IMR-90 (cell line): ENCODE measurements around the gene ZNHIT1. TPM values are rescaled to one million over a fixed set of nuclear protein-coding genes. Genes with fewer than 3 reads are reported as not detected.

Experiments
- ATAC-seq: fragments of 200-7000 bp; cut with Tn5 transposase; 2 replicates; pipeline ENCODE4 v1.9.1; 2020; ENCODE audit warnings: low read depth, mild to moderate bottlenecking, moderate library complexity
- BruUV-seq: library from RNA; stranded (reverse); fragments of 400-500 nt; replicated peaks from 2 replicates; lab custom pipeline; 2021; lab: Mats Ljungman, UMichigan
- CTCF ChIA-PET: fragments of 300-600 bp; formaldehyde crosslinking; extraction: SDS; loops from one replicate; lab custom pipeline; 2021; ENCODE audit warnings: antibody characterized with exemption; lab: Yijun Ruan, JAX
- POLR2A ChIA-PET: fragments of 300-600 bp; sonication (Branson Sonifier 250); formaldehyde crosslinking; loops from one replicate; lab custom pipeline; 2022; ENCODE audit warnings: antibody characterized with exemption; ENCODE audit not compliant: unreplicated experiment; lab: Charles Lee
- DNase-seq: peaks from one replicate; pipeline ENCODE4 v3.0.0; 2013
- H2AFZ ChIP-seq: replicated peaks from 2 replicates; pipeline ENCODE3; 2013; ENCODE audit warnings: low read length, mild to moderate bottlenecking; ENCODE audit not compliant: poor library complexity
- H2AK5ac ChIP-seq: 2 replicates; pipeline ENCODE4 v1.6.1; 2013; ENCODE audit warnings: low read depth, low read length, inconsistent platforms
- H2AK9ac ChIP-seq: replicated peaks from 2 replicates; pipeline ENCODE3; 2013; ENCODE audit warnings: mild to moderate bottlenecking, low read depth, low read length, moderate library complexity; ENCODE audit not compliant: poor library complexity
- H2BK120ac ChIP-seq: 2 replicates; pipeline ENCODE4 v1.6.1; 2013; ENCODE audit warnings: low read depth, low read length, inconsistent platforms
- H2BK15ac ChIP-seq: 3 replicates; pipeline ENCODE4 v1.6.1; 2013; ENCODE audit warnings: low read depth, low read length, inconsistent platforms
- H2BK20ac ChIP-seq: 2 replicates; pipeline ENCODE4 v1.6.1; 2013; ENCODE audit warnings: low read depth, mild to moderate bottlenecking, inconsistent platforms, low read length, moderate library complexity
- H2BK5ac ChIP-seq: 2 replicates; pipeline ENCODE4 v1.6.1; 2013; ENCODE audit warnings: mild to moderate bottlenecking, low read depth, low read length, inconsistent platforms; ENCODE audit not compliant: poor library complexity, severe bottlenecking
- H3K14ac ChIP-seq: replicated peaks from 2 replicates; pipeline ENCODE4 v1.6.1; 2013; ENCODE audit warnings: low read depth, low read length, inconsistent platforms
- H3K18ac ChIP-seq: 2 replicates; pipeline ENCODE4 v1.6.1; 2013; ENCODE audit warnings: low read depth, low read length, control low read depth
- H3K23ac ChIP-seq: 2 replicates; pipeline ENCODE4 v1.6.1; 2013; ENCODE audit warnings: low read depth, low read length, inconsistent platforms
- H3K27ac ChIP-seq: 2 replicates; pipeline ENCODE4 v1.5.1; 2013; ENCODE audit warnings: mild to moderate bottlenecking, control low read depth, low read length; ENCODE audit not compliant: insufficient read depth
- H3K27me3 ChIP-seq: 2 replicates; pipeline ENCODE4 v1.6.1; 2013; ENCODE audit warnings: low read length; ENCODE audit not compliant: control insufficient read depth, insufficient read depth
- H3K36me3 ChIP-seq: 2 replicates; pipeline ENCODE4 v1.6.1; 2013; ENCODE audit warnings: low read length, mixed read lengths; ENCODE audit not compliant: control insufficient read depth, insufficient read depth
- H3K4ac ChIP-seq: 2 replicates; pipeline ENCODE4 v1.6.1; 2013; ENCODE audit warnings: low read depth, low read length, inconsistent platforms
- H3K4me1 ChIP-seq: 2 replicates; pipeline ENCODE4 v1.6.1; 2013; ENCODE audit warnings: low read length, mixed read lengths; ENCODE audit not compliant: control insufficient read depth, insufficient read depth
- H3K4me2 ChIP-seq: 2 replicates; pipeline ENCODE4 v1.6.1; 2013; ENCODE audit warnings: low read depth, mild to moderate bottlenecking, control low read depth, low read length, moderate library complexity
- H3K4me3 ChIP-seq: 2 replicates; pipeline ENCODE4 v1.5.1; 2013; ENCODE audit warnings: low read depth, mild to moderate bottlenecking, control low read depth, low read length, moderate library complexity; ENCODE audit not compliant: insufficient read depth
- H3K56ac ChIP-seq: 2 replicates; pipeline ENCODE4 v1.6.1; 2013; ENCODE audit warnings: low read length, inconsistent platforms; ENCODE audit not compliant: insufficient read depth; ENCODE audit errors: extremely low read depth
- H3K79me1 ChIP-seq, 2 experiments: 2 replicates each; pipeline ENCODE4 v1.6.1; 2013; ENCODE audit warnings: low read length in 2 of 2, inconsistent platforms in 1 of 2, low read depth in 1 of 2
- H3K9ac ChIP-seq: 2 replicates; pipeline ENCODE4 v1.6.1; 2013; ENCODE audit warnings: low read depth, low read length, control low read depth
- H3K9me1 ChIP-seq: 2 replicates; pipeline ENCODE4 v1.6.1; 2013; ENCODE audit warnings: low read length, inconsistent platforms; ENCODE audit not compliant: insufficient read depth
- H3K9me3 ChIP-seq: 2 replicates; pipeline ENCODE4 v1.6.1; 2013; ENCODE audit warnings: low read length; ENCODE audit not compliant: control insufficient read depth, insufficient read depth
- H4K20me1 ChIP-seq: 2 replicates; pipeline ENCODE4 v1.6.1; 2013; ENCODE audit warnings: low read length, inconsistent platforms; ENCODE audit not compliant: insufficient read depth
- H4K5ac ChIP-seq: 2 replicates; pipeline ENCODE4 v1.6.1; 2013; ENCODE audit warnings: mild to moderate bottlenecking, low read depth, low read length, control low read depth
- H4K8ac ChIP-seq, 2 experiments: 2 replicates each; pipeline ENCODE4 v1.6.1; 2013; ENCODE audit warnings: low read depth in 2 of 2, low read length in 2 of 2, control low read depth in 1 of 2, inconsistent platforms in 1 of 2
- H4K91ac ChIP-seq: 2 replicates; pipeline ENCODE4 v1.6.1; 2013; ENCODE audit warnings: low read depth, low read length, inconsistent platforms; ENCODE audit not compliant: insufficient read depth
- BHLHE40 ChIP-seq: fragments of 150-350 bp; IDR thresholded peaks from 2 replicates; pipeline ENCODE4 v1.6.1; 2016; ENCODE audit warnings: mild to moderate bottlenecking, low read depth, low read length
- CEBPB ChIP-seq: IDR thresholded peaks from 2 replicates; pipeline ENCODE4 v1.6.1; 2012; ENCODE audit warnings: low read depth, low read length, improper control_type of control experiment
- CHD1 ChIP-seq: IDR thresholded peaks from 2 replicates; pipeline ENCODE4 v1.6.1; 2012; ENCODE audit warnings: low read depth, low read length, improper control_type of control experiment
- CTCF ChIP-seq: conservative IDR thresholded peaks from 2 replicates; pipeline ENCODE4 v1.5.1; 2012; ENCODE audit warnings: mild to moderate bottlenecking, low read depth, low read length, improper control_type of control experiment
- ELK1 ChIP-seq: fragments of 150-350 bp; IDR thresholded peaks from 2 replicates; pipeline ENCODE4 v1.6.1; 2016; ENCODE audit warnings: low read depth, mild to moderate bottlenecking, low read length, moderate library complexity, borderline replicate concordance
- FOS ChIP-seq: fragments of 150-350 bp; IDR thresholded peaks from 2 replicates; pipeline ENCODE4 v1.6.1; 2016; ENCODE audit warnings: low read depth, low read length
- MAFK ChIP-seq: IDR thresholded peaks from 2 replicates; pipeline ENCODE4 v1.6.1; 2012; ENCODE audit warnings: low read depth, low read length, improper control_type of control experiment
- MAZ ChIP-seq: IDR thresholded peaks from 2 replicates; pipeline ENCODE4 v1.6.1; 2012; ENCODE audit warnings: low read depth, mild to moderate bottlenecking, low read length, improper control_type of control experiment, moderate library complexity, borderline replicate concordance
- MXI1 ChIP-seq: IDR thresholded peaks from 2 replicates; pipeline ENCODE4 v1.6.1; 2012; ENCODE audit warnings: low read depth, mild to moderate bottlenecking, low read length, moderate library complexity, borderline replicate concordance
- NFE2L2 ChIP-seq: fragments of 150-350 bp; IDR thresholded peaks from 2 replicates; pipeline ENCODE4 v1.6.1; 2016; ENCODE audit warnings: low read depth, mild to moderate bottlenecking, low read length
- POLR2A ChIP-seq: IDR thresholded peaks from 2 replicates; pipeline ENCODE4 v1.6.1; 2012; ENCODE audit warnings: mild to moderate bottlenecking, low read depth, low read length
- RAD21 ChIP-seq: IDR thresholded peaks from 2 replicates; pipeline ENCODE4 v1.6.1; 2012; ENCODE audit warnings: low read length, improper control_type of control experiment
- RCOR1 ChIP-seq: IDR thresholded peaks from 2 replicates; pipeline ENCODE4 v1.6.1; 2012; ENCODE audit warnings: mild to moderate bottlenecking, low read length, improper control_type of control experiment; ENCODE audit not compliant: insufficient replicate concordance
- RFX5 ChIP-seq: IDR thresholded peaks from 2 replicates; pipeline ENCODE4 v1.8.0; 2012; ENCODE audit warnings: low read depth, mild to moderate bottlenecking, low read length, moderate library complexity
- SMC3 ChIP-seq: fragments of 150-350 bp; IDR thresholded peaks from 2 replicates; pipeline ENCODE4 v1.6.1; 2016; ENCODE audit warnings: low read depth, mild to moderate bottlenecking, antibody characterized with exemption, low read length, moderate library complexity
- USF2 ChIP-seq: fragments of 150-350 bp; IDR thresholded peaks from 2 replicates; pipeline ENCODE4 v1.6.1; 2017; ENCODE audit warnings: mild to moderate bottlenecking, antibody characterized with exemption, low read length, low read depth
- WGBS, 2 experiments: methylation state at CpG; one replicate each; pipeline versions ENCODE4 v1.1.5 to v1.1.7; 2013; ENCODE audit warnings: missing lambda C conversion rate in 2 of 2; ENCODE audit not compliant: insufficient read length in 1 of 2; ENCODE audit errors: extremely low coverage in 2 of 2; 5-methylcytosine and 5-hydroxymethylcytosine counted together
- dilution Hi-C: fragments of 300-500 bp; cut with HindIII; formaldehyde crosslinking; loops from one replicate; pipeline ENCODE4 v1.14.3; 2018; ENCODE audit warnings: low sequenced_read_pairs; ENCODE audit not compliant: unreplicated experiment
- in situ Hi-C: fragments of 300-500 bp; cut with MboI; formaldehyde crosslinking; loops from 3 replicates; pipeline ENCODE4 v1.14.3; 2019; ENCODE audit warnings: low sequenced_read_pairs, inconsistent platforms, mixed read lengths
- intact Hi-C: fragments of 100-400 bp; cut with micrococcal nuclease; formaldehyde crosslinking; loops from 2 replicates; pipeline ENCODE4 v1.10.0; 2022
- polyA plus RNA-seq, 3 experiments: library from polyadenylated mRNA; depleted of rRNA; stranded (reverse); fragments of >200 nt; gene quantifications; 2 replicates each; pipeline ENCODE4 v1.2.3, GENCODE V29; 2012; ENCODE audit warnings: low replicate concordance in 1 of 3
- total RNA-seq: library from RNA; depleted of rRNA; stranded (reverse); fragments of >200 nt; gene quantifications from 2 replicates; pipeline ENCODE4 v1.2.3, GENCODE V29; 2012

ZNHIT1 gene
- total and polyA plus RNA-seq, 2 of the 4 experiments (the other 2 are of a cell fraction), result 31.7 to 47.1 TPM

- 100% methylated on average over 3 of the region's 5 CpGs; no CpG with 5 or more reads in 1 of the 2 experiments for WGBS, 2 experiments
- POLR2A ChIA-PET, result interaction anchor here (1.2 kb wide), 1 partner anchor 15 kb away, joined by 4 read pairs; the partner anchor contains the start of gene PLOD3
Observed at GRCh38 chr7:101202603-101202918, 15.4 kb upstream of the ZNHIT1 start.

More at GRCh38 chr7:101202603-101202918, 15.4 kb upstream of the ZNHIT1 start:
- no peak overlapping the region for H4K5ac ChIP-seq
- H2AK9ac ChIP-seq, result no peak overlapping the region
- H2AFZ ChIP-seq, result no peak overlapping the region
- no peak overlapping the region for H3K14ac ChIP-seq
- H2BK120ac ChIP-seq, result no peak overlapping the region
- H3K9ac ChIP-seq, result no peak overlapping the region
- no peaks in the 10 kb centered on the region for H4K20me1 ChIP-seq
- in situ Hi-C loops, result no loop called here
- H4K91ac ChIP-seq, result no peak overlapping the region
- H3K9me3 ChIP-seq, result 0 out of 2 replicates have a peak, but pooled peaks cover 2% of the 10 kb centered on the region
- H3K4me2 ChIP-seq, result no peak overlapping the region
- H3K36me3 ChIP-seq, result peaks cover 13% of the 10 kb centered on the region
- intact Hi-C loops, result no loop called here
- H4K8ac ChIP-seq, result no peak overlapping the region
- ATAC-seq (no peak), DNase-seq (no peak)
- BruUV-seq, result no TSS peak
- H3K79me1 ChIP-seq, result no peaks in the 10 kb centered on the region
- H3K27me3 ChIP-seq, result peaks cover 42% of the 10 kb centered on the region
- no peak overlapping the region for H3K18ac ChIP-seq
- H3K56ac ChIP-seq, result no peak overlapping the region
- no peaks in the 10 kb centered on the region for H3K4me1 ChIP-seq
- dilution Hi-C loops, result no loop called here
- H2BK5ac ChIP-seq, result no peak overlapping the region
- CTCF ChIA-PET, result interaction anchor here (1.9 kb wide), 1 partner anchor 10 kb away, joined by 7 read pairs; no protein-coding TSS in a partner anchor
- no peaks in the 10 kb centered on the region for H3K9me1 ChIP-seq
- H3K23ac ChIP-seq, result no peak overlapping the region
- H3K4ac ChIP-seq, result no peak overlapping the region
- no peak overlapping the region for H3K27ac ChIP-seq
- no peak overlapping the region for H2BK15ac ChIP-seq
- no peak overlapping the region for H3K4me3 ChIP-seq
- no peak overlapping the region for H2AK5ac ChIP-seq
- H2BK20ac ChIP-seq, result no peak overlapping the region
- TF ChIP-seq RFX5, result no peak
- no peak for TF ChIP-seq FOS
- TF ChIP-seq NFE2L2, result no peak
- no peak for TF ChIP-seq SMC3
- no peak for TF ChIP-seq ELK1
- no peak for TF ChIP-seq CHD1
- no peak for TF ChIP-seq RCOR1
- TF ChIP-seq BHLHE40, result no peak
- no peak for TF ChIP-seq MAFK
- no peak for TF ChIP-seq CEBPB
- TF ChIP-seq POLR2A, result no peak
- TF ChIP-seq MXI1, result no peak
- TF ChIP-seq USF2, result no peak
- no peak for TF ChIP-seq CTCF
- TF ChIP-seq RAD21, result no peak
- TF ChIP-seq MAZ, result no peak
